ENCODE results near the gene SEPTIN5.

DNA sequence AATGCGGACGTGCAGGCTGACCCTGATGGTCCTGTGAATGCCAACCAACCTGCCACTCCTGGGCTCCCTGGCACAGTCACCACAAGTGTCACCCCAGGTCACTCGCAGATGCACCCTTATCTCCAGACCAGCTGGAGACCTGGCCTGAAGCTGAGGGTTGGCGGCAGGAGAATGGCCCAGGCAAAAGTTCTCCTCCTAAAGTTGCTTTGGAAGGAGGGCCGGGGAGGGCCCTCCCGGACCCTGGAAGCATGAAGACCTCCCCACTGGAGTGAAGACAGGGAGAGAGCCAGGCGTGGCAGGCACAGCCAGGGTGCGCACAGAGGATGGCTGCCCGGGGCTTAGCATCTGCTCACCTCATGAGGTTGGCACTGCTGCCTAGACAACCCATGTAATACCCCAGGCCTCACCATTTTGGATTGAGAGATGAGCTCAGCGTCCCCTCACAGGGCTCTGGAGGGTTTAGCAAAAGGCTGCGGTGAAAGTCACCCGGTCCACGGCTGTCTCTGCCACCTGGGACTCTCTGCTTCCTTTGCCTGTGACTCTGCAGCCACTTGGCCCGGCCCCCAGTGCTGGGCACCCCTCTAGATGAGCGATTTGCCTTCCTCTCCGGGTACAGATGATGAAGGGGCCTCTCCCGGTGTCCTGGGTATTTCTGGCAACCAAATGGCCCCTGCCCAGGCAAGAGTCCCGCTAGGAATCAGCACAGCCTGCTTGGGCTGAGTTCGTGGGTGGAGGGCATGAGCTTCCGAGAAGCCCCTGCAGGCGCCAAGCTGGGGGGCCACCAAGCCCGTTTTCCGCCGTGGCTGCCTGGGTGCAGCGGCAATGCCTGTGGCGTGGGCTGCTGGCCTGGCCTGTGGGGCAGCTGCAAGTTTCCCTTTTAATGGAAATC, 48.3 kb upstream of the SEPTIN5 start:
- TF ChIP-seq, protein P1, sequence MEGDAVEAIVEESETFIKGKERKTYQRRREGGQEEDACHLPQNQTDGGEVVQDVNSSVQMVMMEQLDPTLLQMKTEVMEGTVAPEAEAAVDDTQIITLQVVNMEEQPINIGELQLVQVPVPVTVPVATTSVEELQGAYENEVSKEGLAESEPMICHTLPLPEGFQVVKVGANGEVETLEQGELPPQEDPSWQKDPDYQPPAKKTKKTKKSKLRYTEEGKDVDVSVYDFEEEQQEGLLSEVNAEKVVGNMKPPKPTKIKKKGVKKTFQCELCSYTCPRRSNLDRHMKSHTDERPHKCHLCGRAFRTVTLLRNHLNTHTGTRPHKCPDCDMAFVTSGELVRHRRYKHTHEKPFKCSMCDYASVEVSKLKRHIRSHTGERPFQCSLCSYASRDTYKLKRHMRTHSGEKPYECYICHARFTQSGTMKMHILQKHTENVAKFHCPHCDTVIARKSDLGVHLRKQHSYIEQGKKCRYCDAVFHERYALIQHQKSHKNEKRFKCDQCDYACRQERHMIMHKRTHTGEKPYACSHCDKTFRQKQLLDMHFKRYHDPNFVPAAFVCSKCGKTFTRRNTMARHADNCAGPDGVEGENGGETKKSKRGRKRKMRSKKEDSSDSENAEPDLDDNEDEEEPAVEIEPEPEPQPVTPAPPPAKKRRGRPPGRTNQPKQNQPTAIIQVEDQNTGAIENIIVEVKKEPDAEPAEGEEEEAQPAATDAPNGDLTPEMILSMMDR (conservative IDR thresholded peaks at IDR 0.05; ENCODE audit: low read length), result no peak
- TF ChIP-seq EZH2phosphoT487 (IDR thresholded peaks at IDR 0.05; ENCODE audit: borderline replicate concordance, low read depth, low read length), result no peak
